Astrocyte (in vitro differentiated cells and primary cell): ENCODE measurements around the gene MRTFB. TPM values are rescaled to one million over a fixed set of nuclear protein-coding genes. Genes with fewer than 3 reads are reported as not detected.
A peak's percentile ranks its signal among the peaks of the same experiment; 100 is the strongest.

Experiments used
- DNase-seq: peaks from one replicate; pipeline ENCODE4 v3.0.0-alpha.2; 2010; ENCODE audit warnings: low read depth
- FAIRE-seq: peaks from 2 replicates; lab custom pipeline; 2011; peaks lifted over from hg19 to GRCh38; lab: Jason Lieb, UNC
- H2AFZ ChIP-seq: 2 replicates; pipeline ENCODE4 v1.6.0; 2012; ENCODE audit warnings: low read depth, low read length, inconsistent platforms
- H3K27ac ChIP-seq: 2 replicates; pipeline ENCODE4 v1.5.1; 2011; ENCODE audit warnings: low read depth, low read length, inconsistent platforms
- H3K27me3 ChIP-seq: 2 replicates; pipeline ENCODE4 v1.6.0; 2011; ENCODE audit warnings: low read length, inconsistent platforms; ENCODE audit not compliant: insufficient read depth
- H3K36me3 ChIP-seq: 2 replicates; pipeline ENCODE4 v1.5.1; 2011; ENCODE audit warnings: low read length, inconsistent platforms; ENCODE audit not compliant: insufficient read depth
- H3K4me1 ChIP-seq: 2 replicates; pipeline ENCODE4 v1.5.1; 2011; ENCODE audit warnings: low read length, inconsistent platforms; ENCODE audit not compliant: insufficient read depth
- H3K4me2 ChIP-seq: 2 replicates; pipeline ENCODE4 v1.6.0; 2012; ENCODE audit warnings: low read length, inconsistent platforms
- H3K4me3 ChIP-seq: 2 replicates; pipeline ENCODE4 v1.5.1; 2011; ENCODE audit warnings: low read depth, mild to moderate bottlenecking, low read length, inconsistent platforms; ENCODE audit not compliant: insufficient read depth
- H3K79me2 ChIP-seq: 2 replicates; pipeline ENCODE4 v1.6.0; 2012; ENCODE audit warnings: mild to moderate bottlenecking, low read length, inconsistent platforms; ENCODE audit not compliant: insufficient read depth
- H3K9ac ChIP-seq: 2 replicates; pipeline ENCODE4 v1.6.0; 2012; ENCODE audit warnings: mild to moderate bottlenecking, low read length, inconsistent platforms
- H3K9me3 ChIP-seq: 2 replicates; pipeline ENCODE4 v1.5.1; 2012; ENCODE audit warnings: low read depth, mild to moderate bottlenecking, low read length, inconsistent platforms; ENCODE audit not compliant: insufficient read depth
- H4K20me1 ChIP-seq: 2 replicates; pipeline ENCODE4 v1.6.0; 2012; ENCODE audit warnings: low read length, inconsistent platforms; ENCODE audit not compliant: insufficient read depth
- H3K27ac Mint-ChIP-seq: one replicate; pipeline ENCODE4 v1.8.0; 2021; ENCODE audit warnings: mild to moderate bottlenecking, mixed read lengths; ENCODE audit not compliant: unreplicated experiment
- H3K27me3 Mint-ChIP-seq: one replicate; pipeline ENCODE4 v1.8.0; 2021; ENCODE audit warnings: low read depth, mixed read lengths; ENCODE audit not compliant: unreplicated experiment
- H3K36me3 Mint-ChIP-seq: one replicate; pipeline ENCODE4 v1.8.0; 2021; ENCODE audit warnings: low read depth, mixed read lengths; ENCODE audit not compliant: unreplicated experiment
- H3K4me1 Mint-ChIP-seq: one replicate; pipeline ENCODE4 v1.8.0; 2021; ENCODE audit warnings: low read depth, mixed read lengths; ENCODE audit not compliant: unreplicated experiment
- H3K4me3 Mint-ChIP-seq: one replicate; pipeline ENCODE4 v1.8.0; 2021; ENCODE audit warnings: mild to moderate bottlenecking, moderate library complexity, mixed read lengths; ENCODE audit not compliant: unreplicated experiment
- H3K9me3 Mint-ChIP-seq: one replicate; pipeline ENCODE4 v1.8.0; 2021; ENCODE audit warnings: mild to moderate bottlenecking, mixed read lengths; ENCODE audit not compliant: unreplicated experiment
- CTCF ChIP-seq: IDR thresholded peaks from 2 replicates; pipeline ENCODE4 v1.5.1; 2011; ENCODE audit warnings: low read depth, mild to moderate bottlenecking, inconsistent platforms, low read length, moderate library complexity; ENCODE audit not compliant: insufficient read depth
- EZH2 ChIP-seq: IDR thresholded peaks from 2 replicates; pipeline ENCODE4 v1.6.1; 2012; ENCODE audit warnings: mild to moderate bottlenecking, low read length, inconsistent platforms; ENCODE audit not compliant: insufficient read depth
- total RNA-seq: library from RNA; stranded (reverse); gene quantifications from 2 replicates; pipeline ENCODE4 v1.2.1, GENCODE V29; 2021

The MRTFB gene
- total RNA-seq, 1 donor from 2014 or later = 32.5 TPM

DNA sequence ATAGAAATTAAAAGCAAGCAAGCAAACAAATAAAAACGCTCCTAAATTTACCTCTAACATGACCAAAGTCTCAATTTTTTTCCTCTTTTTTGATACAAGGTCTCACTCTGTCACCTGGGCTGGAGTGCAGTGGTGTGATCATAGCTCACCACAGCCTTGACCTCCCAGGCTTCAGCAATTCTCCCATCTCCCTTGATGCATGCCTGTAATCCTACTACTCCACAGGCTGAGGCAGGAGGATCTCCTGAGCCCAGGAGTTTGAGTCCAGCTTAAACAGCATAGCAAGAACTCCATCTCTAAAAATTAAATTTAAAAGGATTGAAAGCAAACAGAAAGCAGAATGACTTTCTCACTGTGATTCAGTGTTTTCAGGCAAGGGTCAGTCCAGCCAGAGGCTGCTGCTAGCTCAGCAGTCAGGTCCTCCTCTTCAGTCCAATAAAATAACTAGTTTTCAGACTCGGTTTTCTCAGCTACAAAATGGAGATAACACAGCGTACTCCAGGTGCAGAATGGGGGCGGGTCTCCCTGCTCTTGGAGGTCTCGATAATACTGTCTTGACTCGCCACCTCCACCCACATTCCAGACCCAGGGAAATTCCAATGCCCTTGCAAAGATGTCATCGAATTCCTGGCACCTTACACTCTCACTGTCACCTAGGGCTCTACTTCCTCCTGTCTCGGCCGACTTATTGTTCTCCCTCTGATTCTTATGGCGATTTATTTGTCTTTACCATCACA lies 20.7 kb upstream of the MRTFB start:
- Histone ChIP-seq H3K36me3 (no peaks in the 10 kb centered on the region), H3K4me3 (no peak overlapping the region), H3K27ac (no peak overlapping the region), H4K20me1 (no peaks in the 10 kb centered on the region), H3K79me2 (no peaks in the 10 kb centered on the region), H3K4me2 (peak overlapping the region; percentile 57), H3K4me1 (peaks cover 10% of the 10 kb centered on the region), H3K9me3 (no peaks in the 10 kb centered on the region), H3K27me3 (no peaks in the 10 kb centered on the region), H2AFZ (peak overlapping the region; percentile 42), H3K9ac (peak overlapping the region; percentile 6)
- no peaks in the 10 kb centered on the region for H3K36me3 Mint-ChIP-seq
- H3K9me3 Mint-ChIP-seq = no peaks in the 10 kb centered on the region
- no peak for TF ChIP-seq EZH2
- H3K4me1 Mint-ChIP-seq = peaks cover 2% of the 10 kb centered on the region
- FAIRE-seq (no peak), DNase-seq (peak; percentile 17)
- H3K27me3 Mint-ChIP-seq = no peaks in the 10 kb centered on the region
- no peak overlapping the region for H3K4me3 Mint-ChIP-seq
- H3K27ac Mint-ChIP-seq = no peak overlapping the region

DNA sequence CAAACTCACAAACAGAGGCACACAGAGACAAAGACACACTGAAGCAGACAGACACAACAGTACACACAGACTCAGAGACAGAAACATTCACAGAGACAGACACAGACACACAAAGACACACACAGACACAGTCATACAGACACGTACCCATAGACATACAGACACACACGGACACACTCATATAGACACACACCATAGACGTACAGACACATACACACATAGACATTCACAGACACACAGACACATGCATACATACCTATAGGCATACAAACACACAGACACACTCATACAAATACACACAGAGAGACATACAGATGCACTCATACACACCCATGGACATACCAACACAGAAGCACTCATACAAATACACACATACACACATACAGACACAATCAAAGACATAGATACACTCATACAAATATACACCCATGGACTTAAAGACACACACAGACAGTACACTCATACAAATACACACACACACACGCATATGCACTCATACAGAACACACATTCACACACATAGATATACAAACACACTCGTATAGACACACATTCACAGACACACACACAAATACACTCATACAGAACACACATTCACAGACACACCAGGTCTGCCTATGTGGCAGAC lies 19.9 kb upstream of the MRTFB start:
- no peak overlapping the region for H3K27ac ChIP-seq
- no peak for TF ChIP-seq CTCF

DNA sequence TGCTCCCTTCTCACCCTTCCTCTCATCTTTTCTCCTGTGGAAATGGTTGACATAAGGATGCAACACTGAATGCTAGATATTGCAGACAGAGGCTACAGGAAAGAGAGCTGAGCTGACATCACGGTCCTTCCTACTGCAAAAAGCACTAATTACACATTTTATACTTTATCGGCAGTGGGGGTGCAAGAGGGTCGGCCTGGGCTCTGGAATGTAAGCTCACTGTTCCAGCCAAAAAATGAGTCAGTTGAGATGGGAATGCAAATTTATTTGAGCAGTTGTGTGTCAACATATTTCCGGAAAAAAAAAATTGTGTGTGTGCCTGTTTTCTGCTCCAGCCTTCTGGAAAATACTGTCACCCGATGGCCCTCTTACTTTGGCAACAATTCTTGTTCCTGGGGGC lies 14.1 kb upstream of the MRTFB start:
- no peak overlapping the region for H3K4me3 Mint-ChIP-seq
- Histone ChIP-seq H3K79me2 (no peaks in the 10 kb centered on the region), H3K9ac (no peak overlapping the region), H3K9me3 (no peaks in the 10 kb centered on the region), H3K27ac (no peak overlapping the region), H3K36me3 (no peaks in the 10 kb centered on the region), H3K27me3 (no peaks in the 10 kb centered on the region), H3K4me3 (no peak overlapping the region), H3K4me2 (peak overlapping the region; percentile 65), H4K20me1 (no peaks in the 10 kb centered on the region), H2AFZ (no peak overlapping the region), H3K4me1 (peaks cover 14% of the 10 kb centered on the region)
- no peak for FAIRE-seq
- no peaks in the 10 kb centered on the region for H3K27me3 Mint-ChIP-seq
- no peaks in the 10 kb centered on the region for H3K36me3 Mint-ChIP-seq
- no peaks in the 10 kb centered on the region for H3K4me1 Mint-ChIP-seq
- no peak for TF ChIP-seq EZH2
- TF ChIP-seq CTCF = no peak
- no peak overlapping the region for H3K27ac Mint-ChIP-seq
- DNase-seq = peak; percentile 70
- H3K9me3 Mint-ChIP-seq = peaks cover 9% of the 10 kb centered on the region

More for the DNA sequence above, 19.9 kb upstream of the MRTFB start:
- H2AFZ ChIP-seq = peak overlapping the region; percentile 42
- H3K4me3 ChIP-seq = no peak overlapping the region
- H3K27me3 ChIP-seq = no peaks in the 10 kb centered on the region
- no peaks in the 10 kb centered on the region for H3K9me3 ChIP-seq
- Mint-ChIP-seq H3K9me3 (peaks cover 3% of the 10 kb centered on the region), H3K27me3 (no peaks in the 10 kb centered on the region), H3K4me3 (no peak overlapping the region), H3K4me1 (peaks cover 2% of the 10 kb centered on the region), H3K36me3 (no peaks in the 10 kb centered on the region), H3K27ac (no peak overlapping the region)
- H3K4me1 ChIP-seq = peaks cover 10% of the 10 kb centered on the region
- no peak for DNase-seq
- H3K36me3 ChIP-seq = no peaks in the 10 kb centered on the region
- peak overlapping the region; percentile 6 for H3K9ac ChIP-seq
- no peaks in the 10 kb centered on the region for H4K20me1 ChIP-seq
- H3K79me2 ChIP-seq = no peaks in the 10 kb centered on the region
- FAIRE-seq = no peak
- H3K4me2 ChIP-seq = peak overlapping the region; percentile 57
